A549 (cell line): ENCODE measurements around the gene KDR. TPM values are rescaled to one million over a fixed set of nuclear protein-coding genes. Genes with fewer than 3 reads are reported as not detected.

Source experiments
- ATAC-seq, 2 experiments: fragments of 200-7000 bp in 1 of 2; fragments of >200 bp in 1 of 2; cut with Nextera tagmentation in 1 of 2; cut with Tn5 transposase in 1 of 2; 3 replicates each; pipeline versions ENCODE4 v1.8.0 to v1.9.1; 2018 to 2020; ENCODE audit warnings: mild to moderate bottlenecking in 1 of 2, moderate library complexity in 1 of 2
- CTCF ChIA-PET: fragments of 300-600 bp; sonication (Branson Sonifier 250); formaldehyde crosslinking; extraction: SDS; loops from one replicate; lab custom pipeline; 2021; ENCODE audit warnings: antibody characterized with exemption, inconsistent platforms; lab: Yijun Ruan, JAX
- POLR2A ChIA-PET: fragments of 350-600 bp; formaldehyde crosslinking; extraction: SDS; loops from one replicate; lab custom pipeline; 2021; ENCODE audit warnings: antibody characterized with exemption, inconsistent platforms; lab: Yijun Ruan, JAX
- DNase-seq, 2 experiments: peaks; one replicate each; pipeline versions ENCODE4 v3.0.0 to v3.0.0-alpha.2; 2011 to 2016; ENCODE audit warnings: low read depth in 1 of 2, low spot score in 1 of 2
- FAIRE-seq: peaks from 2 replicates; lab custom pipeline; 2011; peaks lifted over from hg19 to GRCh38; lab: Jason Lieb, UNC
- H3K27ac ChIP-seq, 2 experiments: fragments of >200 bp; sonication (Bioruptor Twin); formaldehyde crosslinking; 3 replicates each; pipeline ENCODE4 v1.5.1; 2016 to 2017
- H3K4me1 ChIP-seq: fragments of >200 bp; sonication (Bioruptor Twin); formaldehyde crosslinking; 3 replicates; pipeline ENCODE4 v1.6.1; 2016
- H3K4me2 ChIP-seq: fragments of >200 bp; sonication (Bioruptor Twin); formaldehyde crosslinking; 3 replicates; pipeline ENCODE4 v1.6.1; 2016
- H3K4me3 ChIP-seq: fragments of >200 bp; sonication (Bioruptor Twin); formaldehyde crosslinking; 3 replicates; pipeline ENCODE4 v1.5.1; 2016
- H3K9me3 ChIP-seq: fragments of >200 bp; sonication (Bioruptor Twin); formaldehyde crosslinking; 3 replicates; pipeline ENCODE4 v1.6.1; 2016
- CBX2 ChIP-seq: fragments of 200-600 bp; sonication (generic); IDR thresholded peaks from 2 replicates; pipeline ENCODE4 v1.6.1; 2016; ENCODE audit warnings: low read depth, mild to moderate bottlenecking, borderline replicate concordance
- CBX8 ChIP-seq: fragments of 200-600 bp; sonication (generic); IDR thresholded peaks from 2 replicates; pipeline ENCODE4 v1.6.1; 2016
- CHD2 ChIP-seq: fragments of 150-350 bp; IDR thresholded peaks from 2 replicates; pipeline ENCODE4 v1.6.1; 2014; ENCODE audit warnings: low read length; ENCODE audit not compliant: partially characterized antibody
- EP300 ChIP-seq, 2 experiments: fragments of >200 bp; sonication (Bioruptor Twin); formaldehyde crosslinking; IDR thresholded peaks; 2 replicates in 1 of 2; 3 replicates in 1 of 2; pipeline ENCODE4 v1.6.1; 2016 to 2017
- ESRRA ChIP-seq: fragments of 150-350 bp; IDR thresholded peaks from 2 replicates; pipeline ENCODE4 v1.6.1; 2014; ENCODE audit warnings: mild to moderate bottlenecking, low read length, borderline replicate concordance
- FOSB ChIP-seq: fragments of 250-450 bp; sonication (Bioruptor Pico); IDR thresholded peaks from 2 replicates; pipeline ENCODE4 v1.5.0; 2020; ENCODE audit warnings: mild to moderate bottlenecking, moderate library complexity
- FOXS1 ChIP-seq: fragments of 250-450 bp; sonication (Bioruptor Pico); IDR thresholded peaks from 2 replicates; pipeline ENCODE4 v1.5.0; 2020; ENCODE audit warnings: mild to moderate bottlenecking, moderate library complexity
- GATA3 ChIP-seq: IDR thresholded peaks from 2 replicates; pipeline ENCODE4 v1.6.1; 2012; ENCODE audit warnings: borderline replicate concordance
- HDAC2 ChIP-seq: fragments of 200-600 bp; sonication (generic); IDR thresholded peaks from 2 replicates; pipeline ENCODE4 v1.6.1; 2016
- HEYL ChIP-seq: fragments of 250-450 bp; sonication (Bioruptor Pico); IDR thresholded peaks from 2 replicates; pipeline ENCODE4 v1.8.0; 2021; ENCODE audit warnings: mild to moderate bottlenecking, moderate library complexity
- HOXB5 ChIP-seq: fragments of 250-450 bp; sonication (Bioruptor Pico); IDR thresholded peaks from 2 replicates; pipeline ENCODE4 v1.5.0; 2020; ENCODE audit warnings: mild to moderate bottlenecking, moderate library complexity
- JUN ChIP-seq, 2 experiments: fragments of >200 bp; sonication (Bioruptor Twin); formaldehyde crosslinking; IDR thresholded peaks; 2 replicates in 1 of 2; 3 replicates in 1 of 2; pipeline ENCODE4 v1.6.1; 2016 to 2017
- POLR2A ChIP-seq: IDR thresholded peaks from 2 replicates; pipeline ENCODE4 v1.6.1; 2012; ENCODE audit warnings: mild to moderate bottlenecking, low read length
- POLR2AphosphoS2 ChIP-seq: conservative IDR thresholded peaks from 2 replicates; pipeline ENCODE4 v1.6.1; 2012; ENCODE audit warnings: low read length, improper control_type of control experiment, inconsistent platforms
- RAD21 ChIP-seq, 2 experiments: fragments of >200 bp in 1 of 2; sonication (Bioruptor Twin) in 1 of 2; formaldehyde crosslinking in 1 of 2; IDR thresholded peaks in 1 of 2; conservative IDR thresholded peaks in 1 of 2; 2 replicates in 1 of 2; 3 replicates in 1 of 2; pipeline ENCODE4 v1.6.1; 2012 to 2018; ENCODE audit warnings: inconsistent platforms in 1 of 2
- TFCP2L1 ChIP-seq: fragments of 250-450 bp; sonication (Bioruptor Pico); IDR thresholded peaks from 2 replicates; pipeline ENCODE4 v1.5.0; 2021; ENCODE audit warnings: mild to moderate bottlenecking
- ZFP36 ChIP-seq: fragments of 450-650 bp; IDR thresholded peaks from 2 replicates; pipeline ENCODE4 v1.6.1; 2014; ENCODE audit warnings: borderline replicate concordance; ENCODE audit not compliant: partially characterized antibody
- ZSCAN20 ChIP-seq: fragments of 250-450 bp; sonication (Bioruptor Pico); IDR thresholded peaks from 2 replicates; pipeline ENCODE4 v1.8.0; 2022; ENCODE audit warnings: mild to moderate bottlenecking, moderate library complexity
- whole genome bisulfite sequencing: methylation state at CpG from one replicate; pipeline ENCODE4 v1.1.6; 2017; ENCODE audit errors: missing lambda C conversion rate; 5-methylcytosine and 5-hydroxymethylcytosine counted together
- polyA plus RNA-seq, 4 experiments: library from polyadenylated mRNA; depleted of rRNA in 3 of 4; stranded (reverse); fragments of >200 nt; fragmentation: RNase III in 1 of 4; extraction: RNeasy Plus Mini Kit Qiagen cat#74134 plus additional on column Dnase treatment in 1 of 4; gene quantifications; 2 replicates in 3 of 4; 3 replicates in 1 of 4; pipeline ENCODE4 v1.2.3, GENCODE V29; 2011 to 2017
- TF ChIP-seq, protein P1 (sequence below): fragments of >200 bp; sonication (Bioruptor Twin); formaldehyde crosslinking; IDR thresholded peaks from 3 replicates; pipeline ENCODE4 v1.6.1; 2016
- TF ChIP-seq, protein P2 (sequence below): fragments of 200-600 bp; sonication (generic); IDR thresholded peaks from 2 replicates; pipeline ENCODE4 v1.6.1; 2016; ENCODE audit warnings: antibody characterized with exemption, mild to moderate bottlenecking, moderate library complexity
- TF ChIP-seq, protein P3 (sequence below): fragments of 150-350 bp; IDR thresholded peaks from 2 replicates; pipeline ENCODE4 v1.6.1; 2014; ENCODE audit warnings: low read depth, mild to moderate bottlenecking, low read length
- TF ChIP-seq, protein P4 (sequence below): fragments of >200 bp; sonication (Bioruptor Twin); formaldehyde crosslinking; IDR thresholded peaks from 2 replicates; pipeline ENCODE4 v1.6.1; 2016

KDR gene
- polyA plus RNA-seq, 2 of the 4 experiments (the other 2 are of a cell fraction) = not detected

DNA sequence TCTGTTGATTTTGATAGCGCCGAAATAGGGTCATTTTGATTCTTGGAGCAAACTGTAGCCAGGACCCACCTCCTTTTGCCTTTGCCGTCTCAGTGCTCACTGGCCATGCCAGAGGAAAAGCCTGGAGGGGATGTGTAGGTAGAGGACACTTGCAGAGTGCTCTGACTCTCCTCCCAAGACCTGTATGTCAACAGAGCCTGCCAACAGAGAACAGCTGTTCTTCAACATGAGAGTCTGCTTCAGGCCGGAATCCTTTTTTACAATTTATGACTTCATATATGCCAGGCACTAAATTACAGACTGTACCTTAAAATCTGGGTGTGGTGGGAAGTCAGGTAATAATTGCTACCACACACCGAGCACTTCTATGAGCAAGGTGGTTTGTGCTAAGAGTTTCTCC, 94.2 kb downstream of the KDR start:
- Histone ChIP-seq H3K4me3 (no peak overlapping the region), H3K4me2 (no peak overlapping the region), H3K27ac (no peak overlapping the region), H3K4me1 (no peaks in the 10 kb centered on the region), H3K9me3 (no peaks in the 10 kb centered on the region)
- CTCF ChIA-PET = no interaction called here
- TF ChIP-seq, protein P1, sequence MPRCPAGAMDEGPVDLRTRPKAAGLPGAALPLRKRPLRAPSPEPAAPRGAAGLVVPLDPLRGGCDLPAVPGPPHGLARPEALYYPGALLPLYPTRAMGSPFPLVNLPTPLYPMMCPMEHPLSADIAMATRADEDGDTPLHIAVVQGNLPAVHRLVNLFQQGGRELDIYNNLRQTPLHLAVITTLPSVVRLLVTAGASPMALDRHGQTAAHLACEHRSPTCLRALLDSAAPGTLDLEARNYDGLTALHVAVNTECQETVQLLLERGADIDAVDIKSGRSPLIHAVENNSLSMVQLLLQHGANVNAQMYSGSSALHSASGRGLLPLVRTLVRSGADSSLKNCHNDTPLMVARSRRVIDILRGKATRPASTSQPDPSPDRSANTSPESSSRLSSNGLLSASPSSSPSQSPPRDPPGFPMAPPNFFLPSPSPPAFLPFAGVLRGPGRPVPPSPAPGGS = no peak
- TF ChIP-seq, protein P2, sequence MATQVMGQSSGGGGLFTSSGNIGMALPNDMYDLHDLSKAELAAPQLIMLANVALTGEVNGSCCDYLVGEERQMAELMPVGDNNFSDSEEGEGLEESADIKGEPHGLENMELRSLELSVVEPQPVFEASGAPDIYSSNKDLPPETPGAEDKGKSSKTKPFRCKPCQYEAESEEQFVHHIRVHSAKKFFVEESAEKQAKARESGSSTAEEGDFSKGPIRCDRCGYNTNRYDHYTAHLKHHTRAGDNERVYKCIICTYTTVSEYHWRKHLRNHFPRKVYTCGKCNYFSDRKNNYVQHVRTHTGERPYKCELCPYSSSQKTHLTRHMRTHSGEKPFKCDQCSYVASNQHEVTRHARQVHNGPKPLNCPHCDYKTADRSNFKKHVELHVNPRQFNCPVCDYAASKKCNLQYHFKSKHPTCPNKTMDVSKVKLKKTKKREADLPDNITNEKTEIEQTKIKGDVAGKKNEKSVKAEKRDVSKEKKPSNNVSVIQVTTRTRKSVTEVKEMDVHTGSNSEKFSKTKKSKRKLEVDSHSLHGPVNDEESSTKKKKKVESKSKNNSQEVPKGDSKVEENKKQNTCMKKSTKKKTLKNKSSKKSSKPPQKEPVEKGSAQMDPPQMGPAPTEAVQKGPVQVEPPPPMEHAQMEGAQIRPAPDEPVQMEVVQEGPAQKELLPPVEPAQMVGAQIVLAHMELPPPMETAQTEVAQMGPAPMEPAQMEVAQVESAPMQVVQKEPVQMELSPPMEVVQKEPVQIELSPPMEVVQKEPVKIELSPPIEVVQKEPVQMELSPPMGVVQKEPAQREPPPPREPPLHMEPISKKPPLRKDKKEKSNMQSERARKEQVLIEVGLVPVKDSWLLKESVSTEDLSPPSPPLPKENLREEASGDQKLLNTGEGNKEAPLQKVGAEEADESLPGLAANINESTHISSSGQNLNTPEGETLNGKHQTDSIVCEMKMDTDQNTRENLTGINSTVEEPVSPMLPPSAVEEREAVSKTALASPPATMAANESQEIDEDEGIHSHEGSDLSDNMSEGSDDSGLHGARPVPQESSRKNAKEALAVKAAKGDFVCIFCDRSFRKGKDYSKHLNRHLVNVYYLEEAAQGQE = no peak
- no peak for TF ChIP-seq JUN (IDR thresholded peaks at IDR 0.05)
- POLR2A ChIA-PET = no interaction called here
- FAIRE-seq (no peak), ATAC-seq (no peak), DNase-seq (no peak)
- WGBS = 33% methylated on average over 5 of the region's 5 CpGs

DNA sequence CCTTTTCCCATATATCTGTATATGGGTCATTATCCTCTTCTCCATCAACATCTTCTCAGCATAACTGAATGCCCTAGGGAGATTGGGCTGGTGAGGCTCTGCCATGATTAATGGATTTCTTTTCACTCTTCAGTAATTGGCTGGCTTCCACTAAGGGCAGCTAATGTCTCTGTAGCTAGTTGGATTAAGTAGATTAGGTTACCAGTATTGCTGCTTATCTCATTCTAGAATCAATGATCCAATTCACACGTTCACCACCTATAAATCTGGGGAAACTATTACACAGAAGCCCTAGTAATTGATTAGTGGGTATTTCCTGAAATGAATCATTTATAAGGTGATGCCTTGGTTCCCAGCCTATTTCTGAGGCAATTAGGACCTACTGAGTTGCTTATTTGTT, 94.8 kb downstream of the KDR start:
- Histone ChIP-seq H3K9me3 (no peaks in the 10 kb centered on the region), H3K4me2 (no peak overlapping the region), H3K4me1 (no peaks in the 10 kb centered on the region), H3K4me3 (no peak overlapping the region), H3K27ac (no peak overlapping the region)
- FAIRE-seq = no peak
- WGBS = 6% methylated on average over 1 of the region's 1 CpG
- POLR2A ChIA-PET = no interaction called here
- TF ChIP-seq HOXB5 (CRISPR knock-in tag) (no peak), FOSB (CRISPR knock-in tag) (no peak)
- TF ChIP-seq, protein P3, sequence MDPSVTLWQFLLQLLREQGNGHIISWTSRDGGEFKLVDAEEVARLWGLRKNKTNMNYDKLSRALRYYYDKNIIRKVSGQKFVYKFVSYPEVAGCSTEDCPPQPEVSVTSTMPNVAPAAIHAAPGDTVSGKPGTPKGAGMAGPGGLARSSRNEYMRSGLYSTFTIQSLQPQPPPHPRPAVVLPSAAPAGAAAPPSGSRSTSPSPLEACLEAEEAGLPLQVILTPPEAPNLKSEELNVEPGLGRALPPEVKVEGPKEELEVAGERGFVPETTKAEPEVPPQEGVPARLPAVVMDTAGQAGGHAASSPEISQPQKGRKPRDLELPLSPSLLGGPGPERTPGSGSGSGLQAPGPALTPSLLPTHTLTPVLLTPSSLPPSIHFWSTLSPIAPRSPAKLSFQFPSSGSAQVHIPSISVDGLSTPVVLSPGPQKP = no peak
- CTCF ChIA-PET = no interaction called here
- ATAC-seq = no peak
- no peak for DNase-seq

DNA sequence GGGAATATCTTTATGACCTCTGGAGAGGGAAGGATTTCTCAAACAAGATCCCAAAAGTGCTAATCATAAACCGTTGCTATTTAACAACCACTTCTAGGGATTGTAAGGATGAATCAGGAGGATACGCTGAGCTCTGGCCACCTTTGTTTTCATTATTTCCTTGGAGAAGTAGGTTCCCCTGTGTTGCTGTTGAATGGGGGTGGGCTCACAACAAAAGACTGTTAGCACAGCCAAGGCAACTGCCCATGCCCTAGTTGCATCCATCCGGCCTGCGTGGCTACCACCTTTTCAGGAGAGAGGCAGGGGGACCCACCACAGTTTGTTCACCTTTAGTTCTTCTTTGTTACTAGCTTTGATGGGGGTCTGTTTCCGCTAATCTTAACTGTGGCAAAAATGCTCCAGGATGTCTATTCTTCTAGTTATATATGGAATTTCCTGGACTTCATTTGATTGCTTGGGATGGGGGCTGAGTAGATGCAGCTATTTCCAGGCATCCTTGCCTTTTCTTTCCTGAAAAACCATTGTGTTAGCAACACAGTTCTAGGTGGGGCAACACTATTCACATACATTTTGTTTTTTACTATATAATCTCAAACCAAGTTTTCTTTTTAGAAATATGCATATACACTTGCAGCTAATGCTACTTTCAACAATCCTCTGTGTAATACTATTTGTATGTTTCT, 95.4 kb downstream of the KDR start:
- Histone ChIP-seq H3K4me2 (no peak overlapping the region), H3K9me3 (no peaks in the 10 kb centered on the region), H3K4me3 (no peak overlapping the region), H3K4me1 (no peaks in the 10 kb centered on the region), H3K27ac (no peak overlapping the region)
- 60% methylated on average over 5 of the region's 5 CpGs for WGBS
- TF ChIP-seq, protein P4, sequence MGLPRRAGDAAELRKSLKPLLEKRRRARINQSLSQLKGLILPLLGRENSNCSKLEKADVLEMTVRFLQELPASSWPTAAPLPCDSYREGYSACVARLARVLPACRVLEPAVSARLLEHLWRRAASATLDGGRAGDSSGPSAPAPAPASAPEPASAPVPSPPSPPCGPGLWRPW = no peak
- TF ChIP-seq POLR2A = no peak
- TF ChIP-seq FOSB (CRISPR knock-in tag) = no peak
- TF ChIP-seq EP300 (IDR thresholded peaks at IDR 0.05) = no peak
- no peak for TF ChIP-seq FOXS1 (CRISPR knock-in tag)
- TF ChIP-seq CBX2 = no peak
- no peak for TF ChIP-seq ZSCAN20 (CRISPR knock-in tag)
- no peak for TF ChIP-seq CHD2
- no peak for TF ChIP-seq HDAC2
- no peak for TF ChIP-seq RAD21 (conservative IDR thresholded peaks at IDR 0.05 in 1 of 2, IDR thresholded peaks at IDR 0.05 in 1 of 2)
- no peak for TF ChIP-seq CBX8
- no peak for TF ChIP-seq POLR2AphosphoS2
- TF ChIP-seq ESRRA = no peak
- no peak for TF ChIP-seq GATA3
- no peak for TF ChIP-seq TFCP2L1 (CRISPR knock-in tag)
- TF ChIP-seq ZFP36 = no peak
- TF ChIP-seq HEYL (CRISPR knock-in tag) = no peak
- CTCF ChIA-PET = no interaction called here
- POLR2A ChIA-PET = no interaction called here
- FAIRE-seq = no peak
- DNase-seq = no peak
- no peak for ATAC-seq
